Mesendoderm (in vitro differentiated cells): Measurements from ENCODE around the gene HERC4.
"Not testable (repeated sequence)": the region's sequence is repeated elsewhere in the genome, so short reads cannot be mapped to it uniquely, and the experiment has no call there.

Source experiments
- DNase-seq: peaks from one replicate; pipeline ENCODE4 v3.0.0; 2013
- H2AK5ac ChIP-seq: 2 replicates; pipeline ENCODE4 v1.6.1; 2013; ENCODE audit warnings: low read length, inconsistent platforms
- H2BK120ac ChIP-seq: 2 replicates; pipeline ENCODE4 v1.6.1; 2013; ENCODE audit warnings: low read depth, mild to moderate bottlenecking, low read length, moderate library complexity, mixed read lengths
- H2BK15ac ChIP-seq: replicated peaks from 2 replicates; pipeline ENCODE4 v1.6.1; 2013; ENCODE audit warnings: low read depth, mild to moderate bottlenecking, moderate library complexity
- H2BK5ac ChIP-seq: 2 replicates; pipeline ENCODE4 v1.6.1; 2013; ENCODE audit warnings: low read length, inconsistent platforms
- H3K18ac ChIP-seq: 2 replicates; pipeline ENCODE4 v1.6.1; 2013; ENCODE audit warnings: mild to moderate bottlenecking, low read length, mixed read lengths
- H3K23ac ChIP-seq: one replicate; pipeline ENCODE4 v1.6.1; 2013; ENCODE audit warnings: low read length
- H3K27ac ChIP-seq: 2 replicates; pipeline ENCODE4 v1.5.1; 2013; ENCODE audit warnings: low read depth, mild to moderate bottlenecking, inconsistent platforms, low read length, moderate library complexity
- H3K27me3 ChIP-seq: 2 replicates; pipeline ENCODE4 v1.6.1; 2013; ENCODE audit warnings: low read length, control low read depth, mild to moderate bottlenecking, inconsistent platforms; ENCODE audit not compliant: insufficient read depth, poor library complexity
- H3K36me3 ChIP-seq: 2 replicates; pipeline ENCODE4 v1.6.1; 2013; ENCODE audit warnings: low read length, inconsistent platforms; ENCODE audit not compliant: control insufficient read depth, insufficient read depth
- H3K4ac ChIP-seq: one replicate; pipeline ENCODE4 v1.6.1; 2013; ENCODE audit warnings: low read depth, mild to moderate bottlenecking, low read length, moderate library complexity
- H3K4me1 ChIP-seq: 2 replicates; pipeline ENCODE4 v1.6.1; 2013; ENCODE audit warnings: low read depth, low read length, inconsistent platforms; ENCODE audit not compliant: control insufficient read depth
- H3K4me2 ChIP-seq: 2 replicates; pipeline ENCODE4 v1.6.1; 2013; ENCODE audit warnings: low read length
- H3K4me3 ChIP-seq: 2 replicates; pipeline ENCODE4 v1.5.1; 2013; ENCODE audit warnings: mild to moderate bottlenecking, low read length
- H3K56ac ChIP-seq: one replicate; pipeline ENCODE4 v1.6.1; 2013; ENCODE audit warnings: low read length
- H3K79me1 ChIP-seq: 2 replicates; pipeline ENCODE4 v1.6.1; 2013; ENCODE audit warnings: low read length, inconsistent platforms
- H3K79me2 ChIP-seq: 2 replicates; pipeline ENCODE4 v1.6.1; 2013; ENCODE audit warnings: mild to moderate bottlenecking, low read length; ENCODE audit not compliant: control insufficient read depth, insufficient read depth
- H3K9ac ChIP-seq: 2 replicates; pipeline ENCODE4 v1.6.1; 2013; ENCODE audit warnings: low read length, inconsistent platforms
- H4K5ac ChIP-seq: one replicate; pipeline ENCODE4 v1.6.1; 2013; ENCODE audit warnings: low read length
- H4K8ac ChIP-seq: one replicate; pipeline ENCODE4 v1.6.1; 2013; ENCODE audit warnings: low read depth, mild to moderate bottlenecking, control low read depth, low read length, moderate library complexity
- WGBS: extraction: QIAGEN DNeasy Blood & Tissue Kit; methylation state at CpG from one replicate; pipeline ENCODE4 v1.1.7; 2013; ENCODE audit warnings: low lambda C conversion rate, missing lambda C conversion rate; ENCODE audit not compliant: insufficient coverage; ENCODE audit errors: extremely low coverage; 5-methylcytosine and 5-hydroxymethylcytosine counted together

The HERC4 gene

GRCh38 chr10:68043030-68043429 is 32.1 kb downstream of the HERC4 start:
- Histone ChIP-seq H2AK5ac (no peak overlapping the region), H4K8ac (no peak overlapping the region), H2BK120ac (no peak overlapping the region), H3K56ac (no peak overlapping the region), H3K9ac (no peak overlapping the region), H3K27me3 (no peaks in the 10 kb centered on the region), H3K4ac (no peak overlapping the region), H4K5ac (no peak overlapping the region), H3K79me1 (peaks cover 3% of the 10 kb centered on the region), H3K36me3 (no peaks in the 10 kb centered on the region), H2BK5ac (no peak overlapping the region), H3K4me1 (no peaks in the 10 kb centered on the region), H3K4me3 (no peak overlapping the region), H3K23ac (no peak overlapping the region), H3K27ac (no peak overlapping the region), H2BK15ac (no peak overlapping the region), H3K79me2 (no peaks in the 10 kb centered on the region), H3K18ac (no peak overlapping the region), H3K4me2 (no peak overlapping the region)
- no peak for DNase-seq

- WGBS: no CpG with 5 or more reads among the region's 2 CpGs
Measured at GRCh38 chr10:68032113-68032512, 43.0 kb downstream of the HERC4 start.

GRCh38 chr10:68027429-68027828 is 47.7 kb downstream of the HERC4 start:
- Histone ChIP-seq H3K4me1 (no peaks in the 10 kb centered on the region), H3K18ac (no peak overlapping the region), H3K56ac (no peak overlapping the region), H2BK5ac (no peak overlapping the region), H3K79me1 (no peaks in the 10 kb centered on the region), H3K27ac (no peak overlapping the region), H3K36me3 (no peaks in the 10 kb centered on the region), H3K27me3 (no peaks in the 10 kb centered on the region), H4K8ac (no peak overlapping the region), H3K9ac (no peak overlapping the region), H3K4me3 (no peak overlapping the region), H3K23ac (no peak overlapping the region), H3K79me2 (no peaks in the 10 kb centered on the region), H2BK120ac (no peak overlapping the region), H4K5ac (no peak overlapping the region), H2BK15ac (no peak overlapping the region), H3K4me2 (no peak overlapping the region), H2AK5ac (no peak overlapping the region), H3K4ac (no peak overlapping the region)
- WGBS: 100% methylated on average over 2 of the region's 9 CpGs
- no peak for DNase-seq

More at GRCh38 chr10:68032113-68032512, 43.0 kb downstream of the HERC4 start:
- no peak overlapping the region for H3K9ac ChIP-seq
- H3K4me3 ChIP-seq: no peak overlapping the region
- no peak overlapping the region for H2AK5ac ChIP-seq
- peaks cover 1% of the 10 kb centered on the region for H3K79me1 ChIP-seq
- no peak overlapping the region for H3K4me2 ChIP-seq
- H2BK120ac ChIP-seq: no peak overlapping the region
- no peak overlapping the region for H4K8ac ChIP-seq
- H3K27ac ChIP-seq: no peak overlapping the region
- no peak for DNase-seq
- no peak overlapping the region for H3K18ac ChIP-seq
- H3K23ac ChIP-seq: no peak overlapping the region
- no peak overlapping the region for H2BK5ac ChIP-seq
- no peak overlapping the region for H3K56ac ChIP-seq
- H3K79me2 ChIP-seq: no peaks in the 10 kb centered on the region
- no peaks in the 10 kb centered on the region for H3K4me1 ChIP-seq
- H3K36me3 ChIP-seq: no peaks in the 10 kb centered on the region
- H4K5ac ChIP-seq: no peak overlapping the region
- no peak overlapping the region for H2BK15ac ChIP-seq
- H3K27me3 ChIP-seq: no peaks in the 10 kb centered on the region
- no peak overlapping the region for H3K4ac ChIP-seq

GRCh38 chr10:68023292-68023691 is 51.8 kb downstream of the HERC4 start:
- Histone ChIP-seq H3K36me3 (no peaks in the 10 kb centered on the region), H3K79me1 (no peaks in the 10 kb centered on the region), H3K27me3 (no peaks in the 10 kb centered on the region), H4K8ac (no peak overlapping the region), H2BK15ac (no peak overlapping the region), H4K5ac (no peak overlapping the region), H3K4me2 (no peak overlapping the region), H2BK5ac (no peak overlapping the region), H3K23ac (no peak overlapping the region), H3K56ac (no peak overlapping the region), H3K4me1 (no peaks in the 10 kb centered on the region), H3K79me2 (no peaks in the 10 kb centered on the region), H3K18ac (no peak overlapping the region), H3K4ac (no peak overlapping the region), H2BK120ac (no peak overlapping the region), H3K9ac (no peak overlapping the region), H3K4me3 (no peak overlapping the region), H2AK5ac (no peak overlapping the region), H3K27ac (no peak overlapping the region)
- WGBS: no CpG with 5 or more reads among the region's 1 CpG
- DNase-seq: no peak

GRCh38 chr10:68022324-68022723 is 52.8 kb downstream of the HERC4 start:
- DNase-seq, H3K56ac ChIP-seq, H3K4me2 ChIP-seq, H2BK5ac ChIP-seq, H4K8ac ChIP-seq, H2BK15ac ChIP-seq, H3K4me1 ChIP-seq, H2AK5ac ChIP-seq, H3K18ac ChIP-seq, H3K79me2 ChIP-seq, H4K5ac ChIP-seq, H3K4ac ChIP-seq, H3K23ac ChIP-seq, H3K9ac ChIP-seq, H3K36me3 ChIP-seq, H3K4me3 ChIP-seq, H3K79me1 ChIP-seq, H3K27me3 ChIP-seq, H2BK120ac ChIP-seq, H3K27ac ChIP-seq: not testable (repeated sequence)
- WGBS: no CpG with 5 or more reads among the region's 4 CpGs

DNA sequence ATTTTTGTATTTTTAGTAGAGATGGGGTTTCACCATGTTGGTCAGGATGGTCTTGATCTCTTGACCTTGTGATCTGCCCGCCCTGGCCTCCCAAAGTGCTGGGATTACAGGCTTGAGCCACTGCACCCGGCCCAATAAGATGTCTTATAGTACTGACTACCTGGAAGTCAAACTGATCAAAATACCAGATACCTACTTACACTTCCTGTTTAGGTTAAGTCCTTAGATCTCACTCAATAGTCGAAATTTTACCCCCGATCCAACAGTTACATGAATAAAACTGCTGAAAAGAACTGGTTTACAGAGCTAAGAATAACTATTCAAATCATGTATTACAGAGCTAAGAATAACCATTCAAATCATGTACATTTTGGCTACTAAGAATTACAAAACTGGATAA is 58.6 kb downstream of the HERC4 start:
- H3K9ac ChIP-seq, H3K4ac ChIP-seq, H3K4me1 ChIP-seq, H2BK15ac ChIP-seq, H3K18ac ChIP-seq, H2BK5ac ChIP-seq, H4K5ac ChIP-seq, H2AK5ac ChIP-seq, H3K36me3 ChIP-seq, H3K4me2 ChIP-seq, H3K79me2 ChIP-seq, H3K56ac ChIP-seq, DNase-seq, H2BK120ac ChIP-seq, H3K23ac ChIP-seq, H3K27me3 ChIP-seq, H3K79me1 ChIP-seq, H4K8ac ChIP-seq, H3K27ac ChIP-seq, H3K4me3 ChIP-seq: not testable (repeated sequence)
- WGBS: no CpG with 5 or more reads among the region's 4 CpGs
